GM18909 (cell line): ENCODE results near the gene SPG11.
"Not testable (repeated sequence)": the region's sequence is repeated elsewhere in the genome, so short reads cannot be mapped to it uniquely, and the experiment has no call there.

Experiments used
- ATAC-seq: cut with Tn5 transposase; IDR thresholded peaks from one replicate; pipeline ENCODE4 v1.9.1; 2021; ENCODE audit warnings: mild to moderate bottlenecking; ENCODE audit not compliant: unreplicated experiment, poor library complexity

SPG11 gene, protein sequence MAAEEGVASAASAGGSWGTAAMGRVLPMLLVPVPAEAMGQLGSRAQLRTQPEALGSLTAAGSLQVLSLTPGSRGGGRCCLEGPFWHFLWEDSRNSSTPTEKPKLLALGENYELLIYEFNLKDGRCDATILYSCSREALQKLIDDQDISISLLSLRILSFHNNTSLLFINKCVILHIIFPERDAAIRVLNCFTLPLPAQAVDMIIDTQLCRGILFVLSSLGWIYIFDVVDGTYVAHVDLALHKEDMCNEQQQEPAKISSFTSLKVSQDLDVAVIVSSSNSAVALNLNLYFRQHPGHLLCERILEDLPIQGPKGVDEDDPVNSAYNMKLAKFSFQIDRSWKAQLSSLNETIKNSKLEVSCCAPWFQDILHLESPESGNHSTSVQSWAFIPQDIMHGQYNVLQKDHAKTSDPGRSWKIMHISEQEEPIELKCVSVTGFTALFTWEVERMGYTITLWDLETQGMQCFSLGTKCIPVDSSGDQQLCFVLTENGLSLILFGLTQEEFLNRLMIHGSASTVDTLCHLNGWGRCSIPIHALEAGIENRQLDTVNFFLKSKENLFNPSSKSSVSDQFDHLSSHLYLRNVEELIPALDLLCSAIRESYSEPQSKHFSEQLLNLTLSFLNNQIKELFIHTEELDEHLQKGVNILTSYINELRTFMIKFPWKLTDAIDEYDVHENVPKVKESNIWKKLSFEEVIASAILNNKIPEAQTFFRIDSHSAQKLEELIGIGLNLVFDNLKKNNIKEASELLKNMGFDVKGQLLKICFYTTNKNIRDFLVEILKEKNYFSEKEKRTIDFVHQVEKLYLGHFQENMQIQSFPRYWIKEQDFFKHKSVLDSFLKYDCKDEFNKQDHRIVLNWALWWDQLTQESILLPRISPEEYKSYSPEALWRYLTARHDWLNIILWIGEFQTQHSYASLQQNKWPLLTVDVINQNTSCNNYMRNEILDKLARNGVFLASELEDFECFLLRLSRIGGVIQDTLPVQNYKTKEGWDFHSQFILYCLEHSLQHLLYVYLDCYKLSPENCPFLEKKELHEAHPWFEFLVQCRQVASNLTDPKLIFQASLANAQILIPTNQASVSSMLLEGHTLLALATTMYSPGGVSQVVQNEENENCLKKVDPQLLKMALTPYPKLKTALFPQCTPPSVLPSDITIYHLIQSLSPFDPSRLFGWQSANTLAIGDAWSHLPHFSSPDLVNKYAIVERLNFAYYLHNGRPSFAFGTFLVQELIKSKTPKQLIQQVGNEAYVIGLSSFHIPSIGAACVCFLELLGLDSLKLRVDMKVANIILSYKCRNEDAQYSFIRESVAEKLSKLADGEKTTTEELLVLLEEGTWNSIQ (N-terminal part only)

DNA sequence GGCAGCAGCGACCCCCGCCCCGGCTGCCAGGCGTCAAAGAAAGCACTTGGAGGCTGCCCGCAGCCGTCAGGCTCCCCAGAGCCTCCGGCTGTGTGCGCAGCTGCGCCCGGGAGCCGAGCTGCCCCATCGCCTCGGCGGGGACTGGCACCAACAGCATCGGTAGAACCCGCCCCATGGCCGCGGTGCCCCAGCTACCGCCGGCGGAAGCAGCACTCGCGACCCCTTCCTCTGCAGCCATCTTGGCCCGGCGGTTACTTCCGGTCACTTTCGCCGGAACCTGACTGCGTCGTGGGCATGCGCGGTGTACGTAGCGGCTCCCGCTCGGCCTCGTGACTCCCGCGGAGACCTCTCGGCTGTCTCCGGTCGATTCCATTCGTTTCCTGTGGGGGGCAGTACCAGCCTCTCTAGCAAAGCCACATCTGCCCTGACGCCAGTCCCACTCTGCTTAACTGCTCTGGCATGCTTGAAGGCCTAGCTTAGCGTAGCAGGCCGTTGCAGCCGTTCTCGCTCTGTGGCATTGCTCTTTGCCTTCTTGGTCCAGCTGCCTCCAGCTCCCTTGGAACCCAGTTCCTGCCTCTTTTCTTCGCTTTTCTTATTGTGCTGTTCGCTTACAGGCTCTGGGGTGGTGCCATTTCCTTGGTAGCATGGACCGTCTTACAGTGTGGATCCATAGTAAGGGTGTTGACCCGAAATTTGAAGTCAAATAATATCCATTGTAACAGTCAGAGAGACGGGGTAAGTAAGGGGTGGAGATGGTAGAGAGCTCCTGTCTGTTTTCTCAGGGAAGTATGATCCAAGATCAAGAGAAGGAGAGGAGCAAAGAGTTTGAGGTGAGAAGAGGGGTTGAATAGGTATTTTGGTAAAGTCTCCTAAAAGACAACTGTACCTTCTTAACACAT, at the start of gene SPG11:
SPG11 (minus strand) TSS at position 253 of the 899 bp plus-strand sequence; CDS start at position 238, 15 bp downstream.
- ATAC-seq = peak; percentile 76

DNA sequence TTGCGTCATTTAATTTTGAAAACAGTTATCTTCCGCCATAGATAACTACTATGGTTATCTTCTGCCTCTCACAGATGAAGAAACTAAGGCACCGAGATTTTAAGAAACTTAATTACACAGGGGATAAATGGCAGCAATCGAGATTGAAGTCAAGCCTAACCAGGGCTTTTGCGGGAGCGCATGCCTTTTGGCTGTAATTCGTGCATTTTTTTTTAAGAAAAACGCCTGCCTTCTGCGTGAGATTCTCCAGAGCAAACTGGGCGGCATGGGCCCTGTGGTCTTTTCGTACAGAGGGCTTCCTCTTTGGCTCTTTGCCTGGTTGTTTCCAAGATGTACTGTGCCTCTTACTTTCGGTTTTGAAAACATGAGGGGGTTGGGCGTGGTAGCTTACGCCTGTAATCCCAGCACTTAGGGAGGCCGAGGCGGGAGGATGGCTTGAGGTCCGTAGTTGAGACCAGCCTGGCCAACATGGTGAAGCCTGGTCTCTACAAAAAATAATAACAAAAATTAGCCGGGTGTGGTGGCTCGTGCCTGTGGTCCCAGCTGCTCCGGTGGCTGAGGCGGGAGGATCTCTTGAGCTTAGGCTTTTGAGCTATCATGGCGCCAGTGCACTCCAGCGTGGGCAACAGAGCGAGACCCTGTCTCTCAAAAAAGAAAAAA, 49.0 kb upstream of the SPG11 start:
- ATAC-seq = no peak

DNA sequence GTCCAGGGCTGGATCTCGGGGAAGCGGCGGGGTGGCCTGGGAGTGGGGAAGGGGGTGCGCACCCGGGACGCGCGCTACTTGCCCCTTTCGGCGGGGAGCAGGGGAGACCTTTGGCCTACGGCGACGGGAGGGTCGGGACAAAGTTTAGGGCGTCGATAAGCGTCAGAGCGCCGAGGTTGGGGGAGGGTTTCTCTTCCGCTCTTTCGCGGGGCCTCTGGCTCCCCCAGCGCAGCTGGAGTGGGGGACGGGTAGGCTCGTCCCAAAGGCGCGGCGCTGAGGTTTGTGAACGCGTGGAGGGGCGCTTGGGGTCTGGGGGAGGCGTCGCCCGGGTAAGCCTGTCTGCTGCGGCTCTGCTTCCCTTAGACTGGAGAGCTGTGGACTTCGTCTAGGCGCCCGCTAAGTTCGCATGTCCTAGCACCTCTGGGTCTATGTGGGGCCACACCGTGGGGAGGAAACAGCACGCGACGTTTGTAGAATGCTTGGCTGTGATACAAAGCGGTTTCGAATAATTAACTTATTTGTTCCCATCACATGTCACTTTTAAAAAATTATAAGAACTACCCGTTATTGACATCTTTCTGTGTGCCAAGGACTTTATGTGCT, 48.4 kb upstream of the SPG11 start:
- peak; percentile 18 for ATAC-seq

DNA sequence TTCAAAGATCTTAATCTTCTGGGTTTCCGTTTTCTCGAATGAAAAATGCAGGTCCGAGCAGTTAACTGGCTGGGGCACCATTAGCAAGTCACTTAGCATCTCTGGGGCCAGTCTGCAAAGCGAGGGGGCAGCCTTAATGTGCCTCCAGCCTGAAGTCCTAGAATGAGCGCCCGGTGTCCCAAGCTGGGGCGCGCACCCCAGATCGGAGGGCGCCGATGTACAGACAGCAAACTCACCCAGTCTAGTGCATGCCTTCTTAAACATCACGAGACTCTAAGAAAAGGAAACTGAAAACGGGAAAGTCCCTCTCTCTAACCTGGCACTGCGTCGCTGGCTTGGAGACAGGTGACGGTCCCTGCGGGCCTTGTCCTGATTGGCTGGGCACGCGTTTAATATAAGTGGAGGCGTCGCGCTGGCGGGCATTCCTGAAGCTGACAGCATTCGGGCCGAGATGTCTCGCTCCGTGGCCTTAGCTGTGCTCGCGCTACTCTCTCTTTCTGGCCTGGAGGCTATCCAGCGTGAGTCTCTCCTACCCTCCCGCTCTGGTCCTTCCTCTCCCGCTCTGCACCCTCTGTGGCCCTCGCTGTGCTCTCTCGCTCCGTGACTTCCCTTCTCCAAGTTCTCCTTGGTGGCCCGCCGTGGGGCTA, 47.8 kb upstream of the SPG11 start, which contains the start of the genes B2M and PATL2:
B2M (plus strand) TSS at position 422 of the 647 bp plus-strand sequence; CDS start at position 452, 30 bp downstream.
PATL2 (minus strand) TSS at position 228 of the 647 bp plus-strand sequence. CDS start 34,833 bp downstream, outside the sequence.
- ATAC-seq = peak; percentile 80

DNA sequence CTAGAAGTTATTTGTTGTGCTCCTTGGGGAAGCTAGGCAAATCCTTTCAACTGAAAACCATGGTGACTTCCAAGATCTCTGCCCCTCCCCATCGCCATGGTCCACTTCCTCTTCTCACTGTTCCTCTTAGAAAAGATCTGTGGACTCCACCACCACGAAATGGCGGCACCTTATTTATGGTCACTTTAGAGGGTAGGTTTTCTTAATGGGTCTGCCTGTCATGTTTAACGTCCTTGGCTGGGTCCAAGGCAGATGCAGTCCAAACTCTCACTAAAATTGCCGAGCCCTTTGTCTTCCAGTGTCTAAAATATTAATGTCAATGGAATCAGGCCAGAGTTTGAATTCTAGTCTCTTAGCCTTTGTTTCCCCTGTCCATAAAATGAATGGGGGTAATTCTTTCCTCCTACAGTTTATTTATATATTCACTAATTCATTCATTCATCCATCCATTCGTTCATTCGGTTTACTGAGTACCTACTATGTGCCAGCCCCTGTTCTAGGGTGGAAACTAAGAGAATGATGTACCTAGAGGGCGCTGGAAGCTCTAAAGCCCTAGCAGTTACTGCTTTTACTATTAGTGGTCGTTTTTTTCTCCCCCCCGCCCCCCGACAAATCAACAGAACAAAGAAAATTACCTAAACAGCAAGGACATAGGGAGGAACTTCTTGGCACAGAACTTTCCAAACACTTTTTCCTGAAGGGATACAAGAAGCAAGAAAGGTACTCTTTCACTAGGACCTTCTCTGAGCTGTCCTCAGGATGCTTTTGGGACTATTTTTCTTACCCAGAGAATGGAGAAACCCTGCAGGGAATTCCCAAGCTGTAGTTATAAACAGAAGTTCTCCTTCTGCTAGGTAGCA, 47.0 kb upstream of the SPG11 start:
- ATAC-seq = no peak

DNA sequence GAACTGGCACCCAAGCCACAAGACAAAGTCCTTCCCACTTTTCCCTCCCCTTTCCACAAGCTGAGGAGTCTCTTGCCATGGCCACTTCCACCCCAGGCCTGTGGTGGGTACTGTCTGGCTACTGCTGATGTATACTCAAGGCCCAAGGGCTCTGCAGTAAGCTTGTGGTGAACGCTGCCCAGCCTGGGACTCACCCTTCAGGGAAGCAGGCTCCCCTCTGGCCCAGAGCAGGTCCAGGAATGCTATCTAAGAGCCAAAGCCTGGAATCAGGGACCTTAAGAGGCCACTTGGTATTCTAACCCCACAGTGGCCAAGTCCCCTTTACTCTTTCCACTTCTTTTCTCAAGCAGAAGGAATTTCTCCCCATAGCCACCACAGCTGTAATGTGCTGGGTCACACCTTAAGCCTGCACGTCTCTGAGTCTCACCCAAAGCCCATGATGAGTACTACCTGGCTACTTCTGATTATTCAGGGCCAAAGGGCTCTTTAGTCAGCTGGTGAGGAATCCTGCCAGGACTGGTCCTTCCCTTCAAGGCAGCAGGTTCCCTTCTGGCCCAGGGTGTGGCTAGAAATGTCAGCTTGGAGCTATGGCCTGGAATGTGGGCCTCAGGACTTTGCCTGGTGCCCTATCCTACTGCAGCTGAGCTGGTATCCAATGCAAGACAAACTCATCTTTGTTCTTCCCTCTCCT, 43.6 kb upstream of the SPG11 start:
- ATAC-seq = no peak

DNA sequence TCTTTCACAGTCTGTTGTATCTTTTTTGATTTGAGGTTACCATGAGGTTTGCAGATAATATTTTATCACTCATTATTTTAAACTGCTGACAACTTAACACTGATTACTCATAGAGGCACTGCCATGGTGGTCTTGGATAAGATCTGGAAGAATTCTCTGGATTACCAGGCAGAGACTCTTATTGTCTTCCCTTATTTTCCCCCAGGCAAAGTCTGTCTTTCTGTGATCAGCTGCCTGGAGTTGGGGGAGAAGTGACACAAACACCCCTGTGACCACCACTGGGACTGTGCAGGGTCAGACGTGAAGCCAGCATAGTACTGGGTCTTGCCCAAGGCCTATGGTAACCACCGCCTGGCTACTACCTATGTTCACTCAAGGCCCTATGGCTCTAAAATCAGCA, 42.9 kb upstream of the SPG11 start:
- no peak for ATAC-seq

DNA sequence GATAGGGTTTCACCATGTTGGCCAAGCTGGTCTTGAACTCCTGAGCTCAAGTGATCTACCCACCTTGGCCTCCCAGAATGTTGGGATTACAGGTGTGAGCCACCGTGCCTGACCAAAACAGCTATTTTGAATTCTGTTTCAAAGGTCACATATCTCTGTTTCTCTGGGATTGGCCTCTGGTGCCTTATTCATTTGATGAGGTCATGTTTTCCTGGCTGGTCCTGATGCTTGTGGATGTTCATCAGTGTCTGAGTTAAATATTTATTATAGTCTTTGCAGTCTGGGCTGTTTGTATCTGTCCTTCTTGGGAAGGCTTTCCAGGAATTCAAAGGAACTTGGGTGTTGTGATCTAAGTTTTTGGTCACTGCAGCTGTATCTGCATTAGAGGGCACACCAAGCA, 42.5 kb upstream of the SPG11 start:
- ATAC-seq = no peak

DNA sequence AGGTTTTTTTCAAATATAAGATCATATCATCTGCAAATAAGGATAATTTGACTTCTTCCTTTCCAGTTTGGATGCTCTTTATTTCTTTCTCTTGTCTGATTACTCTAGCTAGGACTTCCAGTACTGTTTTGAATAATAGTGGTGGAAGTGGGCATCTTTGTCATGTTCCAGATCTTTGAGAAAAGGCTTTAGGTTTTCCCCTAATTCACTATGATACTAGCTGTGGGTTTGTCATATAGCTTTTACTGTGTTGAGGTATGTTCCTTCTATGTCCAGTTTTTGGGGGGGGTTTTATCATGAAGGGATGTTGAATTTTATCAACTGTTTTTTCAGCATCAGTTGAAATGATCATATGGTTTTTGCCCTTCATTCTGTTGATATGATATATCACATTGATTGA, 37.2 kb upstream of the SPG11 start:
- ATAC-seq = not testable (repeated sequence)

DNA sequence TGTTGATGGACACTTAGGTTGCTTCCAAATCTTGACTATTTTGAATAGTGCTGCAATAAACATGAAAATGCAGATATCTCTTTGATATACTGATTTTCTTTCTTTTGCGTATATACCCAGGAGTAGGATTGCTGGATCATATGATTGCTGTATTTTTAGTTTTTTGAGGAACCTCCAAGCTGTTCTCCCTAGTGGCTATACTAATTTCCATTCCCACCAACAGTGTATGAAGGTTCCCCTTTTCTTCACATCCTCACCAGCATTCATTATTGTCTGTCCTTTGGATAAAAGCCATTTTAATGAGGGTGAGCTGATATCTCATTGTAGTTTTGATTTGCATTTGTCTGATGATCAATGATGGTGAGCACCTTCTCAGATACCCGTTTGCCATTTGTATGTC, 35.2 kb upstream of the SPG11 start:
- no peak for ATAC-seq

DNA sequence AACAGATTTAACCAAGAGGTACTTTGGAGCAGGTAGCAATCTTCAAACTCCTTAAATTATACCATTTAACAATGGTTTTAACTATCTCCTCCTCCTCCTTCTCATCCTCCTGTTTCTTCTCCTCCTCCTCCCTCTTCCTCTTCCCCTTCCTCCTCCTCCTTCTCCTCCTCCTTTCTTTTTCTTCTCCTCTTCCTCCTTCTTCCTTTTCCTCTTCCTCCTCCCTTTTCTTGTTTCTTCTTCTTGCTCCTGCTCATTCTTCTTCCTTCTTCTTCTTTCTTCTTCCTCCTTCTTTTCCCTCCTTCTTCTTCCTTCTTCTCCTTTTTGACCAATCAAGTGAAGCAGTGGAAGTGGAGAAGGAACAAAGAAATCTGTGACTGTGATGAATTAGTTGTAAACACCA, 33.6 kb upstream of the SPG11 start:
- no peak for ATAC-seq

DNA sequence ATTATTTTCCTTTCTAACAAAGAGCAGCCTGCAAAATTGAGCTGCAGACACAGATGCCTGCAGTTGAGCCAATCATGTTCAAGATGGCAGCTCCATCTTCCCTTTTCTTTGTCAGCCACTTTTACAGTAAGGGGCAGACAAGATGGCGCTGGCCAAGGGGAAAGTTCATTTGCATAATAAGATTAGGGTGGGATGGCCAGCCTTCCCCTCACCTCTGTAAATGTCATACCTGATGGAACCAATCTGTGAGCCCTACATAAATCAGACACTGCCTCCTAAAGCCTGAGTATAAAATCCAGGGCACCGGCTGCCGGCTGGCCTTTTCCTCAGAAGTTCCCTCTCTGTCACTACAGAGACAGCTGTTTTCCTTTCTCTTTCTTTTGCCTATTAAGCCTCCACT, 31.8 kb upstream of the SPG11 start:
- ATAC-seq = no peak

DNA sequence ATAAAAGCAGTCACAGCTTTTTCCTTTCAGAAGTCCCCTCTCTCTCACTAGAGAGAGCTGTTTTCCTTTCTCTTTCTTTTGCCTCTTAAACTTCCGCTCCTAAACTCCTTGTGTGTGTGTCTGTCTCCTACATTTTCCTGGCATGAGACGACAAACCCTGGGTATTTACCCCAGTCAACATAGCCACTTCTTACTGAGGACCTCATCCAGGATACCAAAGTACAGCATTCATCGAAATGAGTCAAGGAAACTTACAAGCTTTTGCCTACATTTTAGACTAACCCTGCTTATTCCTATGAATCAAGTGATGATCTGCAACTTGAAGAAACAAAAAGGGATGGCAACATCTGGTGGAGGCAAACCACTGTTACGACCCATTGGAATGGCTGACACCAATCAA, 31.0 kb upstream of the SPG11 start:
- ATAC-seq = no peak

DNA sequence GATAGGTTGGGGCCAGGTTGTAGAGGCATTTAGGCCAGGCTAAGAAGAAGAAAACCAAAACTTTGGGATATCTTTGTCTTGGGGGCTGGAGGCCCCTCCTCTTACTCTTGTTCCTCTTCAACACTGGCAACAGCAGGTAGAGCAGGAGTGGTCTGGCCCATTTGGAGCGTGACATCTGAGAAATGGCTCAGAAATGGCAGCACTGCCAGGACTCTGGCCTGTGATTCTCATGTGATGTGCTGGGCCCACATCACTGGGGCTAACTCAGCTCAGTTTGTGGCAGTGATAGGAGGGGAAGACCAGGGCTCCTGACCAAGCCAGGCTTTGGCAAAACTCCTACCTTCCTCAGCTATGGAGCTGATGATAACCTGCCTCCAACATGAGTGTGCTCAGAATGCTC, 29.2 kb upstream of the SPG11 start:
- ATAC-seq = no peak

DNA sequence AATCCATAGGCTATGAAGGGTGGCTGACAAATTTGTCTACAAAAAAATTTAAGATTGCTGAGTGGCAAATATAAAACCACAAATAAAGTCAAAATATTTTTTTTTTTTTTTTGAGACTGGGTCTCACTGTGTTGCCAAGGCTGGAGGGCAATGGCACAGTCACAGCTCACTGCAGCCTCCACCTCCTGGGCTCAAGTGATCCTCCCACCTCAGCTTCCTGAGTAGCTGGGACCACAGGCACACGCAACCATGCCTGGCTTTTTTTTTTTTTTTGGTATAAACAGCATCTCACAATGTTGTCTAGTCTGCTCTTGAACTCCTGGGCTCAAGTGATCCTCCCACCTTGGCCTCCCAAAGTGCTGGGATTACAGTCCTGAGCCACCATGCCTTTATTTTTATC, 26.8 kb upstream of the SPG11 start:
- not testable (repeated sequence) for ATAC-seq

DNA sequence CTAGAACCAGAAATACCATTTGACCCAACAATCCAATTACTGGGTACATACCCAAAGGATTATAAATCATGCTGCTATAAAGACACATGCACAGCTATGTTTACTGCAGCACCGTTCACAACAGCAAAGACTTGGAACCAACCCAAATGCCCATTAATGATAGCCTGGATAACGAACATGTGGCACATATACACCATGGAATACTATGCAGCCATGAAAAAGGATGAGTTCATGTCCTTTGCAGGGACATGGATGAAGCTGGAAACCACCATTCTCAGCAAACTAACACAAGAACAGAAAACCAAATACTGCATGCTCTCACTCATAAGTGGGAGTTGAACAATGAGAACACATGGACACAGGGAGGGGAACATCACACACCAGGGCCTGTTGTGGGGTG, 25.9 kb upstream of the SPG11 start:
- not testable (repeated sequence) for ATAC-seq
